ENCODE measurements around the gene DAPK2.

Gene DAPK2

DNA sequence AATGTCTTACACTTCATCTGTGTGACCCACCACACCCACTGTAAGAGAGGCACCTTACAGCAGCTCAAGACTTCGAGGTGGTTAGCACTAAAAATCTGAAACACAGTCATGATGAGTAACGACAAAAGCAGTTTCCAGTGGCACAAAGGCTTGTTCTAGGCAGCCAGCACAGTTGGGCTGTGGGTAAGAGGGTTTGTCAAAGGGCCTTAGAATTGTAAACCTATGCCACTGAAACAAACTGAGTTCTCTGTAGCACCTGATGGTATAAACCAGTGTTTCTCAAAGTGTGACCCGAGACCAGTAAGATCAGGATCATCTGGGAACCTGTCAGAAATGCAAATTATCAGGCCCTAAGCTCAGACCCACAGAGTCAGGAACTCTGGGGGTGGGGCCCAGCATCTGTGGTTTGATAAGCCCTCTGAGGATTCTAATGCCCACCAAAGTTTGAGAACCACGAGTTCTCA is 36.5 kb downstream of the DAPK2 start:
- in situ Hi-C loops (cut with HindIII; ENCODE audit: low sequenced_read_pairs) = no loop called here
- no peak for DNase-seq (ENCODE audit: low read depth)
- H3K4me3 ChIP-seq (ENCODE audit: low read depth, low read length) = no peak overlapping the region
- TF ChIP-seq, protein P1, sequence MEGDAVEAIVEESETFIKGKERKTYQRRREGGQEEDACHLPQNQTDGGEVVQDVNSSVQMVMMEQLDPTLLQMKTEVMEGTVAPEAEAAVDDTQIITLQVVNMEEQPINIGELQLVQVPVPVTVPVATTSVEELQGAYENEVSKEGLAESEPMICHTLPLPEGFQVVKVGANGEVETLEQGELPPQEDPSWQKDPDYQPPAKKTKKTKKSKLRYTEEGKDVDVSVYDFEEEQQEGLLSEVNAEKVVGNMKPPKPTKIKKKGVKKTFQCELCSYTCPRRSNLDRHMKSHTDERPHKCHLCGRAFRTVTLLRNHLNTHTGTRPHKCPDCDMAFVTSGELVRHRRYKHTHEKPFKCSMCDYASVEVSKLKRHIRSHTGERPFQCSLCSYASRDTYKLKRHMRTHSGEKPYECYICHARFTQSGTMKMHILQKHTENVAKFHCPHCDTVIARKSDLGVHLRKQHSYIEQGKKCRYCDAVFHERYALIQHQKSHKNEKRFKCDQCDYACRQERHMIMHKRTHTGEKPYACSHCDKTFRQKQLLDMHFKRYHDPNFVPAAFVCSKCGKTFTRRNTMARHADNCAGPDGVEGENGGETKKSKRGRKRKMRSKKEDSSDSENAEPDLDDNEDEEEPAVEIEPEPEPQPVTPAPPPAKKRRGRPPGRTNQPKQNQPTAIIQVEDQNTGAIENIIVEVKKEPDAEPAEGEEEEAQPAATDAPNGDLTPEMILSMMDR (IDR thresholded peaks at IDR 0.05; ENCODE audit: low read depth, low read length, missing control alignments) = no peak

DNA sequence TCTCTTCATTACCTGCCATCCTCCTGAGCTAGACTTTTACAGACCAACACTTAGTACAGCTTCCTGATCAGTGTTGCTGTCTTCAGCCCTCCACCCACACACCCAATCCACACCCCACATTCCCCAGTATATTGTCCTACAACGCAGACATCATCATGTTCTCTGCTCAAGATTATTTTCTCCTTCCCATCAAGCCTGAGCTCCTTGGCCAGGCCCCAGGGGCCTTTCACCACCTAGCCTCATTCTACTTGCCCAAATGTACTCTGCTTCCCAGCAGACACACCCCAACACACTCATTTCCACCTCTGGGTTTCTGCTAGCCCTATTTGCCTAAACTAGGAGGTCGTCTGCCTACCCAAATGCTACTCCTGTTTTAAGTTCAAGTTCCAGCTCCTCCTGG is 37.0 kb downstream of the DAPK2 start:
- no peak for DNase-seq (ENCODE audit: low read depth)
- no peak overlapping the region for H3K4me3 ChIP-seq (ENCODE audit: low read depth, low read length)
- TF ChIP-seq, protein P1 (IDR thresholded peaks at IDR 0.05; ENCODE audit: low read depth, low read length, missing control alignments) = no peak
- in situ Hi-C loops (cut with HindIII; ENCODE audit: low sequenced_read_pairs) = no loop called here

DNA sequence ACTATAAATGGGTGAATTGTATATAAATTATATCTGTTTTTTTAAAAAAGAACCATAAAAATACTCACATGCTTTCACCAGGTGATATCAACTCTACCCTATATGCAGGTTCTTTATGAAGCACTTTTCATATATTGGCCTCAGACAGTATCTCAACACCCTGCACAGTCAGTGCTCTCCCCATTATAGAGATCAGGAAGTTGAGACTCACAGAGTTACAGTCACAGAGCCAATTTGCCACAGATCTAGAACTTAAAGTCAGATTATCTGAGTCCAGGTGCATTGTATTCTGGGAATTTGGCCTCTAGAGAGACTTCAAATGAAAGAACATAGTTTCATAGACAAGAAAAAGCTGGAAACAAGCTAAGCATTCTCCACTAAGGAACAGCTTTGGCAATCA is 38.1 kb downstream of the DAPK2 start:
- DNase-seq (ENCODE audit: low read depth) = no peak
- TF ChIP-seq, protein P1 (IDR thresholded peaks at IDR 0.05; ENCODE audit: low read depth, low read length, missing control alignments) = no peak
- in situ Hi-C loops (cut with HindIII; ENCODE audit: low sequenced_read_pairs) = no loop called here
- H3K4me3 ChIP-seq (ENCODE audit: low read depth, low read length) = no peak overlapping the region

DNA sequence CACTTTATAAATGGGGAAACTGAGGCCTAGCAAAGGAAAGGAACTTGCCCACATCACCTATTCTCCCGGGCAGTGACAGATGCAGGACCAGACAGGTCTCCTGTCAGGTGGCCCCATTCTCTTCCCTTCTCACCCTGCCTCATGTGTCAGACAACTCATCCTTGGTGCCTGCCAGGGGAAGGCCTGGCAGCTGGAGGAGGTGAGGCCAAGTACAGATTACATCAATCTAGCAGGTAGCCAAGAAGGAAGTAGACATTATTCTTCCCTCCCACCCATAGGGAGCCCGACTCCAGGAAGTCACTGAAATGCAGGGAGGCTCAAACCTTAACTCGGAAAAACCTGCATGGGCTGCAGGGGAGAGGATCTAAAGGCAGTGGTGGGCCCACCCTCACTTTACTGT is 39.6 kb downstream of the DAPK2 start:
- in situ Hi-C loops (cut with HindIII; ENCODE audit: low sequenced_read_pairs) = no loop called here
- no peak for DNase-seq (ENCODE audit: low read depth)
- H3K4me3 ChIP-seq (ENCODE audit: low read depth, low read length) = no peak overlapping the region
- TF ChIP-seq, protein P1 (IDR thresholded peaks at IDR 0.05; ENCODE audit: low read depth, low read length, missing control alignments) = no peak

DNA sequence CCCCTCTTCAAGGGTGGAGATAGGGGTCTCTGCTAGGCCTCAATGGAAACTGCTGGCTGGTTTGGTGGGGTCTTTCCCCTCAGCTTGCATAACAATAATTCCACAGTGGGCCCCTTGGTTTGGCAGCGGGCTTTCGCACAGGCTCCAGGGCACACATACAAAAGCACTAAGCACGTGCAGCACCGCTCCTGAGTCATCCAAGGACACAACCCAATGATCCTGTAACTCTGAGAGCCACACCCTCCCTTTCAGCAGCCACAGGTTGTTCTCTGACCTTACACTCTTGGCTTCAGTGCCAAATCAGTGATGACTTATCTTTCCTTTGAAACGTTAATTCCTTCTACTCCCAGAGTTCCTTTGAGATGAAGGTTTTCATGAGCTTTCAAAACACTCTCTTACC is 41.7 kb downstream of the DAPK2 start:
- in situ Hi-C loops (cut with HindIII; ENCODE audit: low sequenced_read_pairs) = no loop called here
- DNase-seq (ENCODE audit: low read depth) = no peak

DNA sequence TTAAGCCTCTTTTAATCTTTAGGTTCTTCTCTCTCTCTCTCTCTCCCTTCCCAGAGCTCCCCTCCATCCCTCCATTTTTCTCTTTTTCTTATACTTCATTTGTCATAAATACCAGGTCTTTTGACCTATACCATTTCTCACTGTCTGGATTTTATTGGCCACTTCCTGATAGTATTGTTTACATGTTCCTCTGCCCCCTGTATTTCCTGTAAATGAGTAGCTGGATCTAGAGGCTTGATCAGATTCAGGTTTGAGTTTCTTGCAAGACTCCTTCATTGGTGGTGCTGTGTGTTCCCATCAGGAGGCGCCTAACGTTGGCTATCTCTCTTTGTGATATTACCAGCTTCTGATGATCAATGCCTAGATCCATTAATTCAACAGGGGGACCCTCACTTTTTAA is 42.2 kb downstream of the DAPK2 start:
- TF ChIP-seq, protein P1 (IDR thresholded peaks at IDR 0.05; ENCODE audit: low read depth, low read length, missing control alignments) = no peak
- no peak for DNase-seq (ENCODE audit: low read depth)
- H3K4me3 ChIP-seq (ENCODE audit: low read depth, low read length) = no peak overlapping the region
- in situ Hi-C loops (cut with HindIII; ENCODE audit: low sequenced_read_pairs) = no loop called here

More for the DNA sequence above, 41.7 kb downstream of the DAPK2 start:
- H3K4me3 ChIP-seq (ENCODE audit: low read depth, low read length) = no peak overlapping the region
- TF ChIP-seq, protein P1 (IDR thresholded peaks at IDR 0.05; ENCODE audit: low read depth, low read length, missing control alignments) = no peak

DNA sequence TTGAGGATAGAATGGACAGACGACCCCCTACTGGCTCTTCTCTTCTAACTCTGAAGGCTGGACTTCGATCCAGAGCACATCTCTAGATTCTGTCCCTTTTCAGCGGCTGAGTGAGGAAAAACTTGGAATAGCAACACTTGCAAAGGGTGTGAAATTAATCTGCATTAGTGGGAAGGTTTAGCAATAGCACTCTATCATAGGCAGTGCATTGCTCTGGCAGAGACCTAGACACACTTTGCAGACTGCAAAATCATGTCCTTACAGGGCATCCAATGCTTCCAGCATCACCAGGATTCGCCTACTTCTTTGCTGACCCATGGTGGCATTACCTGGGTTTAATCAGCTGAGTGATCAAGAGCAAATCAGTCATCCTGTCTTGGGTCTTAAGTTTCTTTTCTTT is 43.1 kb downstream of the DAPK2 start:
- TF ChIP-seq, protein P1 (IDR thresholded peaks at IDR 0.05; ENCODE audit: low read depth, low read length, missing control alignments) = no peak
- DNase-seq (ENCODE audit: low read depth) = no peak
- H3K4me3 ChIP-seq (ENCODE audit: low read depth, low read length) = no peak overlapping the region
- in situ Hi-C loops (cut with HindIII; ENCODE audit: low sequenced_read_pairs) = no loop called here

Measured in astrocyte of the cerebellum (primary cell).